ENCODE measurements around the gene MLIP.

The MLIP gene

GRCh38 chr6:54111341-54112045 lies at the start of gene MLIP:
MLIP (plus strand) TSS chr6:54111443; CDS start chr6:54111480, 37 bp downstream.
- no peak for TF ChIP-seq CTCF (IDR thresholded peaks at IDR 0.05; ENCODE audit: control insufficient read depth, extremely low read depth, insufficient read depth)
- no peak for DNase-seq (ENCODE audit: low read depth)
- no peak within 1 kb of the TSS for H3K4me3 ChIP-seq (ENCODE audit: low read depth, low read length)

- H3K4me3 ChIP-seq (ENCODE audit: low read depth, low read length) = no peak overlapping the region
- DNase-seq (ENCODE audit: low read depth) = no peak
Measured at GRCh38 chr6:54063228-54063539, 48.1 kb upstream of the MLIP start.

GRCh38 chr6:54068694-54069093 lies 42.5 kb upstream of the MLIP start:
- no peak for DNase-seq (ENCODE audit: low read depth)
- H3K4me3 ChIP-seq (ENCODE audit: low read depth, low read length) = no peak overlapping the region
- TF ChIP-seq CTCF (IDR thresholded peaks at IDR 0.05; ENCODE audit: control insufficient read depth, extremely low read depth, insufficient read depth) = no peak

More at GRCh38 chr6:54063228-54063539, 48.1 kb upstream of the MLIP start:
- TF ChIP-seq CTCF (IDR thresholded peaks at IDR 0.05; ENCODE audit: control insufficient read depth, extremely low read depth, insufficient read depth) = no peak

- no peak for TF ChIP-seq CTCF (IDR thresholded peaks at IDR 0.05; ENCODE audit: control insufficient read depth, extremely low read depth, insufficient read depth)
- DNase-seq (ENCODE audit: low read depth) = no peak
- no peak overlapping the region for H3K4me3 ChIP-seq (ENCODE audit: low read depth, low read length)
Measured at GRCh38 chr6:54070025-54070424, 41.2 kb upstream of the MLIP start.

GRCh38 chr6:54071821-54072340 lies 39.4 kb upstream of the MLIP start:
- H3K4me3 ChIP-seq (ENCODE audit: low read depth, low read length) = no peak overlapping the region
- no peak for DNase-seq (ENCODE audit: low read depth)
- no peak for TF ChIP-seq CTCF (IDR thresholded peaks at IDR 0.05; ENCODE audit: control insufficient read depth, extremely low read depth, insufficient read depth)

- H3K4me3 ChIP-seq (ENCODE audit: low read depth, low read length) = no peak overlapping the region
- no peak for DNase-seq (ENCODE audit: low read depth)
- no peak for TF ChIP-seq CTCF (IDR thresholded peaks at IDR 0.05; ENCODE audit: control insufficient read depth, extremely low read depth, insufficient read depth)
Measured at GRCh38 chr6:54072635-54073313, 38.5 kb upstream of the MLIP start.

Data from LNCaP clone FGC (cell line).